ENCODE measurements around the gene HNRNPF.

- TF ChIP-seq CTCF (IDR thresholded peaks at IDR 0.05; ENCODE audit: low read depth, low read length, poor library complexity, severe bottlenecking): no peak
- TF ChIP-seq EZH2phosphoT487 (IDR thresholded peaks at IDR 0.05; ENCODE audit: borderline replicate concordance, low read length): no peak
Measured at GRCh38 chr10:43341450-43341849, 67.5 kb downstream of the HNRNPF start.

Measured in DOHH2 (cell line).